Stimulated activated naive CD4-positive, alpha-beta T cell treated with Interleukin-2 at 50 U/mL for 16 hours (primary cell): ENCODE data around the gene PLXNA4.
A peak's percentile ranks its signal among the peaks of the same experiment; 100 is the strongest.

Experiments
- DNase-seq: peaks from one replicate; lab custom pipeline; 2025; lab: John Stamatoyannopoulos, UW

PLXNA4 gene

DNA sequence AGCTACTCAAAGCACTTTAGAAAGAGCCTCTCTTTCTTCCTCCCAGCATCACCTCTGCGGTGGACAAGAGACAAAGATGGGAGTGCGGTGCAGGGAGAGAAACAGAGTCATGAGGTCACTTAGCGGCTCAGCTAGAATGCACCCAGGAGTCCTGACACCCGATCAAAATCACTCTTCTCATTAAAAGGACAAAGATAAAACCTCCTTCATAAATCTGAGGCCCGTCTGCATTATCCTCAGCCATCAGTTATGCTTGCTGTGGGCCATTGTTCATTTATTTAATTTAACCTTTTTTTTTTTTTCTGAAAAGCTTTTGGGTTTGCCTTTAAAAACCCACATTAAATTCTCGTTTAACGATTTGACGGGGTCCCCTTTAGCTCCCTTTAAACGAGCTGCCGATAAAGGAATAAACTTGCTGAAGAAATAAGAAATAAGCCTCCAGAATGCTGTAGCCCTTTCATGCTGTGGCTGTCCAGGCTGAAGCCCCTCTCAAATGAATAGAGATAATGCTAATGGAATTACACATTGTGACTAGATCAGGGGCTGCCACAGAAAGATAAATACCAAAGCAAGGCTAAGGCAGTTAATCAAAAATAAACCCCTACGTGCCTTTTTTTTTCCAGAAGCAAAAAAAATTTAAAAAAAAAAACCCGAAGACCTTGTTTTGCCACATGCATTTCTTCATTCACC, 16.1 kb upstream of the PLXNA4 start:
- no peak for DNase-seq

DNA sequence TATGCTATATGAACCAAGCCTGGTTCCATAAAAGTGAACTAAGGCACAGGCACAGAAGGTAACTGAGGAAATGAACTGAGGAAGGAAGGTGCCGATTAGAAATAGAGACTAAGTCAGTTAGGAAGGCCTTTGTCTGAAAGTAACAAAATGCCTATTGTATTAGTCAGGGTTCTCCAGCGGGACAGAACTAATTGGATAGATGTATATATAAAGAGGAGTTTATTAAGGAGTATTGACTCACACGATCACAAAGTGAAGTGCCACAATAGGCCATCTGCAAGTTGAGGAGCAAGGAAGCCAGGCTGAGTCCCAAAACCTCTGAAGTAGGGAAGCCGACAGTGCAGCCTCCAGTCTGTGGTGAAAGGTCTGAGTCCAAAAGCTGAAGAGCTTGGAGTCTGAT, 13.9 kb upstream of the PLXNA4 start:
- DNase-seq: no peak

DNA sequence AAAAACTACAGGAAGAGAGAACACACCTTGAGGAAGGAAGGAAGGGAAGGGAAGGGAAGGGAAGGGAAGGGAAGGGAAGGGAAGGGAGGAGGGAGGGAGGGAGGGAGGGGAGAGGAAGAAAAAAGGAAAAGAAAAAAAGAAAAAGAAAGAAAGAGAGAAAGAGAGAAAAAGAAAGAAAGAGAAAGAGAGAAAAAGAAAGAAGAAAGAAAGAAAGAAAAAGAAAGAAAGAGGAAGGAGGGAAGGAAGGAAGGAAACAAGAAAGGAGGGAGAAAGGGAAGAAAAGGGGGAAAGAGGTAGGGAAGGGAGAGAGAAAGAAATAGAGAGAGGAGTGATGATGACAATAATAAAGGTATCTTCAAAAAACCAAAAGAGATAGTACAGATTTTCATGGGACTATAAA, 12.3 kb upstream of the PLXNA4 start:
- no peak for DNase-seq

DNA sequence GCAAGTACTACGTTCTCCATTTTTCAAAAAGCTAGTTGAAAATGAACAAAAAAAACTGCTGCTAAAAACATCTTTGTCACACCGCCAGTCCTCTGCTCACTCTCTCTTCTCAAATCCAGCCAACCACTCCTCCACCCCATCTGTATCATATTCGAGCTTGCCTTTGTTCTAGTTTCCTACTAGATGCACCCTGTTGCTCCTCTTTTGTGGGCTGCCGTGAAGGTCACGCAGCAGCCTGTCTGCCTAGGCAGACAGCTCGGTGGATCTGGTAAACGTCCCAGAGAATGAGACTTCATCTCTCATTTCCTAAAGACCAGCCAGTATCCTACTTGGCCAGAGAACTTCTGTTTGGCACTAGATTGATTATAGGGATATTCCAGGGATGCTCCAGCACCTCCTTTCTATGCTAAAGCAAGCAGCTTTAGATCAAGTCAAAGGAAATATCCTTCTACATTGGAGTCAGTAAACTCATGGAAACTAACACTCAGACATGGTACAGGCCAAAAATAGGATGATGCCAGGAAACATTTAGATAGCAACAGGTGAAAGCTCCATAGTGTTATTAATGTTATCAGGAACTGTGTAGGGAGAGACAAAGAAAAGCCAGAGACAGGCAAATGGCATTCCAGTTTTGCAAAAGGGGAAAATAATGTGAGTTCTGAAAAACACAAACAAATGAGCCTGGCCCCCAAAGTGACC, 8.7 kb upstream of the PLXNA4 start:
- no peak for DNase-seq

DNA sequence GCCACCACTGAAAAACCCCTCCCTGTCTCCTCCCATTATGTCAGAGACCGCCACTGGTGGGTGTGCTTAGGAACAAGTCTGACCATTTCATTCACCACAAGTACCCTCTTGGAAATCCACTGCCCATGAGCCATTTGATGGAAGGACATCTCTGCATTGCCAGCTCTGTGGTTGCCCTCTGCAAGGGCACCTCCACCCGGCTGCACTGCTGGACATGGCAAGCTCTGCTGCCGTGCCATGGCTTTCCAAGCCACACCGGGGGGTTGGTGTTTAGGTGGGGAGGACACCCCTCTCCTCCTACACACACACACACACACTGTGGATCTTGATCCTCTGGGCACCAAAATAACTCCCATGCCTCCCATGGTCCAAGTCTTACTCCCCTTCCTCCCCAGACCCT, 5.2 kb upstream of the PLXNA4 start:
- no peak for DNase-seq

DNA sequence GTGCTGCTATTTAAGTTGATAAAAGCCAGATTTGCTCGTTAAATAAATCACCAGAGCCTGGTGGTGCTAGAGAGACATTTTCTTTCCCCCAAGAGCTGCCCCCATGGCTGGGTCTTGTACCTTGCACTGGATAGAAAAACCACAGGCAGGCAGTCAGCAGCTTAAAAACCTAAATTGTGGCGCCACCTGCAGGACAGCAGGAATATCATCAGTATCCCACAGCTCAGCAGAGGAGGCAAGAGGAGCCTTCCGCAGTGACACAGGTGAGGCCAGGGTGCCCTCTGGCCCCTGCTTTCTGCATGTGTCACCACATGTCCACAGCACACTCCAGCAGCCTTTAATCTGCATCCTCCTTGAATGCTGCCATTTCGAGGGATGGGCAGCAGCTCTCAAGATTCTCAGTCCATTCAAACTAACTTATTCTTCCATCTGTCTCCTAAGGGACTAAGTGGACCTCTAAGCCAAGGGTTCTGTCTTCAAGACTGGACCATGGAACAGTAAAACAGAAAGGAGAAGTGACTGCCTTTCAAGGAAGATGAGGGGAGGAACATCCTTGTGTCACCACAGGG, 4.5 kb upstream of the PLXNA4 start:
- DNase-seq: peak; percentile 24

DNA sequence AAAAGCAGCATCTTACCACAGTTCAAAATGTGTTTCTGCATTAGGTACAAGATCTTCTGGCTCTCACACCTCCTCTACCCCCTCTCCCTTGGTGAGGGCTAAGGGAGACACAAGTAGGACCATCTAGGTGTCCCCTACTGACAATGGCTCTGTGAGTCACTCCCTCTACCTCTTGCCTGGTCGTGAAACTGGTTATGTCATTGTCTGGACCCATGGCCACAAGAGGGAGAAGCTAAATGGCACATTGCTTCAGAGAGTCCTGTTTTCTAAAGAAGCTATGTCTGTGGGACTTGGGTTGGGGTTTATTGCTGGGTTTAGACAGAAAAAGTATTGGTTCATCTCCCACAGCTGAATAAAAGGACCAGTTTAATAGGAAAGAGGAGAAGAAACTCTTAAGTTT, 4.0 kb upstream of the PLXNA4 start:
- DNase-seq: no peak

DNA sequence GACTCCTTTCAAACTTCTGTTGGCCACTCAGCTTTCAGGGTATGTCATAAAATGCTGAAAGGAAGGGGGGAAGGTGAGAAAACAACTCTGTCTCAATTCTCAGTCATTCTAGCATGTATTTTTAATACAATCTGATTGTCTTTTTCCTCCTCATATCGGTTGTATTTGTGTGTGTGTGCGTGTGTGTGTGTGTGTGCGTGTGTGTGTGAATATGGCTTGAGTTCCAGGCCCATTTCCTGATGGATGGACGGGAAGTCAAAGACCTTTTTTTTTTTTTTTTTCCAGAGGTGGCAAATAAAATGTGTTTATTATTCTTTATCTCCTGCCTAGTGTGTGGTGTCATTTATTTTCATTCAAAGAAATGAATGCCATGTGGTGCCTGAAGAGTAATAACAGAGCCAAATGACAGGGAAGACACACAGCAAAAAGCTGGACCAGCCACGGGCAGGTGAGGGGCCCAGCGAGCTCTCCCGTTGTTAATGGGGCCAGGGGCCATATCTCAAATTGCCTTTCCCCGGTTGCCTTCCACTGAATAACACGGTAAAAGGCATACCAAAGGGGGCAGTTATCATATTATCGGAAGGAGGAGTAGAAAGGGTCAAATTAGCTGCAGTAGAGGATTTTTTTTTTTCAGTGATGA, 3.1 kb upstream of the PLXNA4 start:
- no peak for DNase-seq

DNA sequence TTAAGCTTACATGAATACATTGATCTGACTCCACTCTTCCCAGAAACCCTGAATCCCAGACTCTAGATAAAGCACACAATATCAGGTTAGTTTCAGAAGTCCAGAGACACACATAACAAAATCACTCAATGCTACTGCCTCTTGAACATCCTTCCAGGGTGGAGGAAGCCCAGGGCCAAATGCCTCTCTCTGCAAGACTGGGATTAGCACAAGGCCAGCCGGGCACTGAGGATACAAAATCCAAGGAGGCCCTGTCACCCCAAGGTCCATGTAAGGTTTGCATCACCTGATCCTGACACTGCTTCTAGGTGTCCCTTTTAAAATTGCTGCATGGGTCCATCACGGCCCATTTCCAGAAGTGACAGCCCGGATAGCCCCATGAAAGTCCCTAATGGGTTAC, 2.6 kb upstream of the PLXNA4 start:
- no peak for DNase-seq

DNA sequence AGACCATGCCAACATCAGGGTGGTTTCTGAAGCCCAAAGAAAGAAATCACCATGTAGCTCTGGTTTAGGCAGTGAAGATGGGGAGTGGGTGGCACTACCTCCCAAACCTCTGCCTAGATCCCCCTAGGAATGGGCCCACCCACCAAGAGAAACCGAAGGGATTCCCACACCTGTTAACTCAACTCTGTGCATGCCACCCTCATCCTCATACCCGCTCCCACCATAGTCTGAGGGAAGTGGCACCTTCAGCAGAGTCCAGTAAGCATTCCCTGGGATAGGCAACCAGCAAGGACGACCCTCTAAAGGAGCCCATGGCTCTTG, 1.7 kb upstream of the PLXNA4 start:
- no peak for DNase-seq

DNA sequence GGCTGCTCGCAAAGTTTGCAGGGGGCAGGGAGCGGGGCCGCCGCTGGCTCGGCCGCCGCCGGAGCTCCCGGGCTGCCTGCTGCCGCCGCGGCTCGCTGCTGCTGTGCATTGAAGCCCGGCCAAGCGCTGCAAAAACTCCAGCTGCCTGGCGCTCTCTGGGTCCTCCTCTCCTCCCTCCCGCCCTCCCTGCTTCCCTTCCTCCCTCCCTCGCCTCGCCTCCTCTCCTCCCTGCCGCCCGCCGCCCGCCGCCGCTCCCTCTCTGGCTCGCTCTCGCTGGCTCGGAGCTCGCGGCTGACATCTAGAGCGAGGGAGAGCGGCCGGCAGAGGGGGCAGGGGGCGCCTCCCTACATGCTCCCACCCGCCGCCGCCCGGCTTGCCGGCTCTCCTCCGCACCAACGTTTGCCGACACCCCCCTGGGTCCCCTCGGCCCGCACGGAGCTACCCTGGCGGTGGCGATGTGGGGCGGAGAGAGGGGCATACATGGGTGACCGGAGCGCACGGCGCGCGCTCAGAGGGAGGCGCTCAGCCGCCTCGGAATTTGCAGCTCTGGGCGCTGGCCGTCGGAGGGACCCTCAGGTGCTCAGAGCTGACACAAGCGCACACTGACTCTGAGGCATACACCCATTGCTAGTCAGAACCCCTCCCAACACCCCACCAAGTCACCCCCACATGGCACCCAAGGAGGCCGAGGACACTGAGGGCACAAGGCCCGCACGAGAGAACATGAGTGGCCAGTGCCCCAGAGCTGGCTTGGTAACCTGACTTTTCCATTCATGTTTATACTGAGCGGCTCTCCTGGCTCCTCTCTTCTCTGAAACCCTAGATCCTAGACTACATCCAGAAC, 1.2 kb upstream of the PLXNA4 start:
- DNase-seq: no peak

DNA sequence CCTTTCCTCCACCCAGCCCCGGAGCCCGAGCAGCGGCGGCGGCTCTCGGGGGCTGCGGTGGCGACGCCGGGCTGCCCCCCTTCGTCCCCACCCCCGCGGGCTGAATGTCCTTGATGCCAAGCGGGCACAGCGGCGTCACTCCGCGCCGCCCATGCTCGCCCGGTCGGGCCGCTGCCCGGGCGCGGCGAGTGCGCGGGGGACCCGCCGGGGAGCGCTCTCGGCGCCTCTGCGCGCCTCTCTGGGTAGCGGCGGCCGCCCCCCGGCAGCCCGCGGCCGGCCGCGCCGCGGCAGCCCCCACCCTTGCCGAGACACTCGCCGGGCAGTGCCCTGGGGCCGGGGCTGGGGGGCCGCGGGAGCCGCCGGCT, 433 bp upstream of the PLXNA4 start:
- DNase-seq: no peak

DNA sequence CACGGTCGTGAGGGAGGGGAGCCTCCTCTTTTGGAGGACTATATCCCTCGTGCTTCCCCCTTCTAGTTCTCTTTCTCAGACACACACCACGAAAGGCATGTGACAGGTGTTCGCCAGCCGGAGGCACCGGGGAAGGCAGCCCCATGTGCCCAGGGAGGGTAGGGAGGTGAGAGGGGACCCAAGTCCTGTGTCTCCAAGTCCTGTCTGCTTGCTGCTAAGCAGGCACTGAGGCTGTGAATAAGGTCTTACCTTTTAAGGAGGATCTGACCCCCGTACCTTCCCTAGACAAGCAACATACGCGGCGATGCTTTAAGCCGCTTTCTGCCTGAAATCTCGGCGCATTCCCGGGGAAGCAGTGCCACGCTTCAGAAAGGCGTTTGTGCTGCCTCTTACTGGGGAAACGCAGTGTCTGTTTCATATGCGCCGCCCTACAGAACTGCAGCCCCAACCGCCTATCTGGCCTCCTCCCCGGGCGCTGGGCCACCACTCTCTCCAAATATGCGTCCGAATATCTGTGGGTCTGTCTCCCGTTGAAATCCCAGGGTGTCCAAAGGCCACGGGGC, 770 bp downstream of the PLXNA4 start:
- DNase-seq: no peak

DNA sequence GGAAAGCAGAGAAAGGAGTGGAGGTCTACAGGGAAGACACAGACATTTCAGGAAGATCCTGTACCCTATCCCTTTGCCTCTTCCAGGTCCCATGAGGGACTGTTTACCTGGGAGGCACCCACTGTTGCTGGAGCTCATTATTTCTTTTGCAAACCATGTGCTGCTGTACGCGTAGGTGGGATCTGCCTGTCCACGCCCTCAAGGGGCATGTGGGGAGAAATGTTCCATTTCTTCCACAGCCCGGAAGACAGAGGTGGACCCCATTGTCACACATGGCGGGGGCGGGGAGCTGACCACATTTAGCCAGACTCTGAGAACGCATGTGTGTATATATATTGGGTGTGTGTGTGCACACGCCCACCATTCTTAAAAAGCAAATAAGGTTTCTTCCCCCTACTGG, 2.0 kb downstream of the PLXNA4 start:
- no peak for DNase-seq

DNA sequence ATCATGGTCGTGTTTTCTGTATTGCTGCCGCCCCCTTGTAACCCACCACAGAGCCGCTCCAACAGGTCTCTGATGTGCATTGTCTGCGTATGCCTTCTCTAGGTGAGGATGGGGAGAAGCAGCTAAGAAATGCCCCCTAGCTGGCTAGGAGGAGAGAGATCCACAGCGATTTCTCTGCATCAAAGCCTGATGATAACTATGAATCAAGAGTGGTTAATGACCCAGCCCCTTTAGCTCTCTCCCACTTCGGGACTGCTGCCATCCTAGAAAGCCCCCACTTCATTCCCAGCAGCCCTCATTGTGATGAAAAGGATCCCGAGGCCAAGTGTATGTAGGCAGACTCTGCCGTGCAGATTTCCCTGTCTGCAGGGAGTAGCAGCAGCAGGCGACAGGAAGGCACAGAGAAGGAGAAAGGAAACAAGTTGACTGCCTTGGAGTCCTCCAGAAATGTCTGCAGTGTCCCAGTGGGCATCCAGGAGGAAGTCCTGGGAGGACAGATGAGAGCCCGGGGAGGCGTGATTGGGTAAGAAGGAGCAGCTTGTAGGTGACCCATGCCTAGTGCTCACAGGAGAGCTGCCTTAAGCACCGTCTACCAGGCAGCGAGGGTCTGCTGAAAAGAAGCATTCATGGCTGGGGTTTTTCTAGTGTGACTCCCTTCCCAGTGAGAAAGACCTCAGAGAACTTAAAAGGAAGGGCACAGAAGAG, 2.9 kb downstream of the PLXNA4 start:
- no peak for DNase-seq

DNA sequence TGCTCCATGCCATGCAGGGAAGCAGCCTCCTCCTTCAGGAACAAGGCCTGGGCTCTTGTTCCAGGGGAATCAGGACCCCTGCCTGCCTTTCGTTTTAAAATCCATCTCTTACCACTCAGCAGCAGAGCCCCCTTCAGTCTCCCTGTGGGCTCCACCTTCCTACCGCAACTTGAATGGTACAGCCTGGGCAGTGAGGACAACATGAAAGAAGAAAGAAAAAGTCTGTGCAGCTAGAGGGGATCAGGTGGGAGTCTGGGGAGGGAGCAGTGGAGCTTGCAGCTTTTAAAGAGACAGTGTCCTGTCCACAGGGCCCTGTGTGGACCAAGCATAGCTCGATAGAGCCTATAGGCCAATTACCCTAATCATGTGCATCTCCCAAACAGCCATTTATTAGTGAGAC, 3.7 kb downstream of the PLXNA4 start:
- no peak for DNase-seq

DNA sequence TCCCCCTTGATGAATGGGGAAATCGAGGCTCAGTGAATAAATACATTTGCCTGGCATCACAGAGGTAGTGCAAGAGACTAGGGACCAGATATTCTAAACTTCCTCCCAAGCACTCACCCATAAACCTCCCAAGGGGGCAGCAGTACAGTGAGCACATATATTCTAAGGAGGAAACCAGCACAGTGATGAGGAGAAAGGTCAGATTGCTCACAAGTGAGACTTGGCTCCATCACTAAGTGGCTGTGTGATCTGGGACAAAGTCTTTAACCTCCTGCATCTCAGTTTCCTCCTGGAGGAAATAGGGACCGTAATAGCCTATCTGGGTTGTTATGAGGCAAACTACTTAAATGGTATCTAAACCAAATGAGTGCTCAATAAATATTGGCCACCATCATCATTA, 4.3 kb downstream of the PLXNA4 start:
- no peak for DNase-seq

DNA sequence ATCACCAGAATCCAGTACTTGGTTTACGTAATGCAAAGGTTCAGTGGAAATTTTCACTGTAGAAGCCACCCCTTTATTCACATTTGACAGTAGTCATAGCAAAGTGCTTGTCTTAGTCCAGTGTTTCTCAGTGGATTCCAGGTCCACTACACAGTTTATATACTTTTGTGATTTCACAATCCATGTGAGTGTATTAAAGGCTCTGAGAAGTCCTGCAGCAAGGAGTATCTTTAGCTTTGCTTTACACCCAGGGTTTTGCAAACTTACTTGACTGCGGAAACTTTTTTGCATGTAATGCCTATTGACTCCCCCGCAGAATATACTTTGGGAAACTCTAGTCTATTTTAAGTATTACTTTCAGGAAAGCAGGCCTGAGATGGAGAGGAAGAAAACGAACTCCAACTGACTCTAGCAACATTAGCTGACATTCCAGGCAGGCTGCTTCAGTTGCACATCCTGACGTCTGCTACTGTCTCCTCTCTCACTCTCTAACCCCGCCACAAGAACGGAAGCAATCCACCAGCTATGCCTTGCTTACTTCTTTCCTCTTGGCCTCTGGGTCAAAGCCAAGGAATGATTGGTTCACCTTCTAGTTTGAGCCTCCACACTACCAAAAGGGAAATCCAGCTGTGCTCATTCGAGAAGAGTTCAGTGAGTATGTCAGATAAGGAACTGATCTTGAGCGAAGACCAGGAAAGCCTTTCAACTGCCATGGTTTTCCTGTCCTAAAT, 6.2 kb downstream of the PLXNA4 start:
- DNase-seq: no peak

DNA sequence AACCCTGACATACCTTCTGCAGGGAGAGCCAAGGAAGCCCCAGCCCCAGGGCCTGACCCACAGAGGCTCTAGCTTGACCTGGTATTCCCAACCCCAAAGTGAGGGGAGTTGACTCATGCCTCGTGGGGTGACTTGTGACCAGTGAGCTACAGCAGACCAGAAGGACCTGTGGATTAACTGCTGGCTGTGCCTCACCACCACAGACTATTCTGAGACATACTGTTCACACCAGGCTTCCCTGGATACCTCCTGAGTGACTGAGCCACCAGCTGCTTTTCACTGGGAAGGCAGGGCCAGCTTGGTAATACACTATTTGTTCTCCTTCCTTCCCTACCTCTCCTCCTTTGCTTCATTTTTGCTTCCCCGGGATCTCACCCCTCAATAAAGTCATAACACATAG, 7.3 kb downstream of the PLXNA4 start:
- DNase-seq: no peak

DNA sequence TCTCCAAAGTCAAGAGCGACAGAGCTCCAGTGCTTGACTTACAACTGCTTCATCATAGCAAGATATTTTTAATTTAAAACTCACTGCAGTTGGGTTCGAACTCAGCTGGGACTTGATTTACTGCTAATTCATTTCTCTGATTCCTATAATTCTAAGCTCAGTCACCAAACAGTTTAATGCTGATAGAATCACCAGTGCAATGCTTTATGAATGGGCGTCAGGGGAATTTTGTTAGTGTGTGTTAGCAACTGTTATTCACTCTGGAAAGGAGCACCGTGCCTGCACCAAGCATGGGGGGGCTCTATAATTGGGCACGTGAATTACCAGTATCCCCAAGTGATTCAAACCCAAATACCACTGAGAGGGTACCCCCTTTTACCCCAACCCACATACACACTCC, 10.4 kb downstream of the PLXNA4 start:
- no peak for DNase-seq

DNA sequence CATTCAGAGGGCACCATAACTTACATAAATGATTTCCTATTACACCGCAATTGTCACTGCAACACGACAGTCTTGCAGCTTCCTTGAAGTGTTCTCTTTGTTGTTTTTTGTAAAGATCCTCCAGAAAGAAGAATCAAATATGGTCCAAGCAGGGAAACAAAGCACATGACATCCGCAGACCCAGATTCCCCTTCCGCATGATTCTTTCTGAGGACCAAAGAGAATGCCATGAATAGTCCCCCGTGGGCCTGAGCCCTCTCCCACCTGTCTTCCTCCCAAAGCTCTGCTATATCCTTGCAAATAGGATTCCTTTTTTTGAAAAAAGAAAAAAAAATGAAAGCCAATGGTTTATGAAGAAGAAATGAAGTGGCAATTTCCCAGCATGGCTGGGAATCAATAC, 10.8 kb downstream of the PLXNA4 start:
- DNase-seq: no peak
